ENCODE data around the gene CTDSP2. TPM values are rescaled to one million over a fixed set of nuclear protein-coding genes. Genes with fewer than 3 reads are reported as not detected.

The CTDSP2 gene
- total and polyA plus RNA-seq, 2 of the 8 experiments (the other 6 are each of a cell fraction or from before 2014, with no cell fraction given), result 71.3 to 91.7 TPM

- ChIA-PET CTCF (ENCODE audit: partially characterized antibody) (interaction anchor here (0.6 to 4.4 kb wide), 18 partner anchors 9 to 76 kb away, joined by 3 to 42 read pairs (median 4); no protein-coding TSS in a partner anchor), POLR2A (ENCODE audit: partially characterized antibody) (interaction anchor here (0.6 to 29.9 kb wide), 16 partner anchors 1 to 463 kb away, joined by 3 to 722 read pairs (median 6); partner anchors contain the start of genes CTDSP2 and CYP27B1)
- Histone ChIP-seq H3K23ac (ENCODE audit: insufficient read length) (no peak overlapping the region), H3K27ac (ENCODE audit: low read depth, low read length) (0 out of 2 replicates have a peak overlapping the region, but pooled peaks have one; percentile 8), H2AFZ (ENCODE audit: low read length) (no peak overlapping the region), H2BK15ac (ENCODE audit: low read length) (0 out of 2 replicates have a peak overlapping the region, but pooled peaks have one; percentile 1), H3K79me1 (ENCODE audit: low read depth, low read length) (peaks cover 17% of the 10 kb centered on the region; the same call in 1 of the 2 replicates), H3K23me2 (ENCODE audit: low read depth, low read length) (peaks cover 9% of the 10 kb centered on the region; the same call in 1 of the 2 replicates), H3K79me2 (ENCODE audit: control insufficient read depth in 1 of 2, insufficient read depth in 2 of 2, low read length in 2 of 2) (peaks cover 28 to 84% of the 10 kb centered on the region in 2 experiments), H3K14ac (ENCODE audit: insufficient read length) (no peak overlapping the region), H2BK12ac (ENCODE audit: low read depth, low read length) (peak overlapping the region; percentile 18), H4K8ac (ENCODE audit: extremely low read depth, insufficient read depth, low read length) (no peak overlapping the region), H3K9ac (replicated peaks in 1 of 4; ENCODE audit: extremely low read depth in 1 of 4, low read depth in 3 of 4, low read length in 3 of 4) (peak overlapping the region in 2 of 4 experiments; percentile 23 to 53; a peak in 2 of 7 replicates), H3K56ac (replicated peaks; ENCODE audit: insufficient read length, low read depth, low read length) (no peak overlapping the region), H3K4me1 (replicated peaks in 1 of 4; ENCODE audit: control insufficient read depth in 3 of 4, insufficient read depth in 4 of 4, low read length in 3 of 4) (peaks cover 20 to 45% (median 37%) of the 10 kb centered on the region in 4 experiments), H3K27me3 (replicated peaks in 1 of 4; ENCODE audit: control insufficient read depth in 3 of 4, extremely low read depth in 1 of 4, insufficient read depth in 3 of 4, low read length in 3 of 4) (no peaks in the 10 kb centered on the region), H4K20me1 (replicated peaks in 1 of 2; ENCODE audit: control insufficient read depth in 1 of 2, insufficient read depth in 2 of 2, low read length in 2 of 2) (peaks cover 18 to 32% of the 10 kb centered on the region in 2 experiments), H3K4me2 (ENCODE audit: insufficient read depth in 1 of 2, low read depth in 2 of 2, low read length in 2 of 2) (peak overlapping the region; percentile 68 to 74), H2BK120ac (replicated peaks; ENCODE audit: low read depth, low read length) (no peak overlapping the region), H3K18ac (ENCODE audit: extremely low read depth, low read length) (peak overlapping the region; percentile 27; the same call in 1 of the 2 replicates), H2BK5ac (ENCODE audit: low read depth, low read length) (peak overlapping the region; percentile 64; the same call in 1 of the 2 replicates), H3K9me3 (ENCODE audit: insufficient read depth in 2 of 2, low read depth in 1 of 2, low read length in 1 of 2) (no peaks in the 10 kb centered on the region), H4K91ac (replicated peaks; ENCODE audit: insufficient read length, low read length) (no peak overlapping the region), H2AK5ac (ENCODE audit: low read depth, low read length) (peak overlapping the region; percentile 6), H2BK20ac (ENCODE audit: low read length) (no peak overlapping the region), H4K5ac (ENCODE audit: insufficient read length, low read depth, low read length) (peak overlapping the region; percentile 45), H3K36me3 (ENCODE audit: control insufficient read depth in 2 of 4, insufficient read depth in 4 of 4, low read length in 3 of 4) (no peaks in the 10 kb centered on the region), H3K4me3 (ENCODE audit: extremely low read depth in 1 of 4, insufficient read depth in 2 of 4, low read depth in 3 of 4, low read length in 4 of 4) (peak overlapping the region in 3 of 4 experiments; percentile 11 to 98 (median 23); a peak in 5 of 8 replicates), H3K4ac (replicated peaks; ENCODE audit: insufficient read length, low read depth, low read length) (no peak overlapping the region)
- WGBS, 2 experiments (ENCODE audit: extremely low coverage in 1 of 2, insufficient coverage in 1 of 2, insufficient read length in 1 of 2, insufficient replicate concordance in 2 of 2, low coverage in 1 of 2, low lambda C conversion rate in 2 of 2, missing lambda C conversion rate in 1 of 2), result 45% methylated on average over 14 of the region's 14 CpGs; no CpG with 5 or more reads in 1 of the 2 experiments
- no peak for DNase-seq (ENCODE audit: low read depth in 1 of 2, low spot score in 2 of 2)
- FAIRE-seq, result no peak
- TF ChIP-seq TAF1 (IDR thresholded peaks at IDR 0.05; ENCODE audit: low read depth, low read length) (peak; percentile 58), SUZ12 (IDR thresholded peaks at IDR 0.05; ENCODE audit: low read length) (no peak), BACH1 (IDR thresholded peaks at IDR 0.05; ENCODE audit: low read length) (no peak), POLR2AphosphoS5 (IDR thresholded peaks at IDR 0.05; ENCODE audit: low read depth, low read length) (peak; percentile 51; the same call in 1 of the 2 replicates), TCF12 (IDR thresholded peaks at IDR 0.05; ENCODE audit: low read depth, low read length) (no peak), ASH2L (IDR thresholded peaks at IDR 0.05; ENCODE audit: low read length) (peak; percentile 32), RXRA (IDR thresholded peaks at IDR 0.05; ENCODE audit: insufficient read depth, low read depth, low read length) (no peak)
- TF ChIP-seq, protein P1, sequence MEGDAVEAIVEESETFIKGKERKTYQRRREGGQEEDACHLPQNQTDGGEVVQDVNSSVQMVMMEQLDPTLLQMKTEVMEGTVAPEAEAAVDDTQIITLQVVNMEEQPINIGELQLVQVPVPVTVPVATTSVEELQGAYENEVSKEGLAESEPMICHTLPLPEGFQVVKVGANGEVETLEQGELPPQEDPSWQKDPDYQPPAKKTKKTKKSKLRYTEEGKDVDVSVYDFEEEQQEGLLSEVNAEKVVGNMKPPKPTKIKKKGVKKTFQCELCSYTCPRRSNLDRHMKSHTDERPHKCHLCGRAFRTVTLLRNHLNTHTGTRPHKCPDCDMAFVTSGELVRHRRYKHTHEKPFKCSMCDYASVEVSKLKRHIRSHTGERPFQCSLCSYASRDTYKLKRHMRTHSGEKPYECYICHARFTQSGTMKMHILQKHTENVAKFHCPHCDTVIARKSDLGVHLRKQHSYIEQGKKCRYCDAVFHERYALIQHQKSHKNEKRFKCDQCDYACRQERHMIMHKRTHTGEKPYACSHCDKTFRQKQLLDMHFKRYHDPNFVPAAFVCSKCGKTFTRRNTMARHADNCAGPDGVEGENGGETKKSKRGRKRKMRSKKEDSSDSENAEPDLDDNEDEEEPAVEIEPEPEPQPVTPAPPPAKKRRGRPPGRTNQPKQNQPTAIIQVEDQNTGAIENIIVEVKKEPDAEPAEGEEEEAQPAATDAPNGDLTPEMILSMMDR (IDR thresholded peaks at IDR 0.05; ENCODE audit: control extremely low read depth in 1 of 3, insufficient read depth in 1 of 3, low read depth in 1 of 3, low read length in 3 of 3), result no peak
Measured at GRCh38 chr12:57842342-57843294, 3.9 kb downstream of the CTDSP2 start.

All from H1 (cell line).